ENCODE results near the gene TMEM145.
"Not testable (repeated sequence)": the region's sequence is repeated elsewhere in the genome, so short reads cannot be mapped to it uniquely, and the experiment has no call there.

The TMEM145 gene

GRCh38 chr19:42313096-42313839 lies at the start of gene TMEM145:
Gene TMEM145, plus strand, starts transcription at chr19:42313309. Its CDS starts 68 bp downstream, at chr19:42313377.
- Histone ChIP-seq H3K9ac (ENCODE audit: low read length) (peak within 1 kb of the TSS; percentile 45; the same call in 1 of the 2 replicates), H3F3A (ENCODE audit: insufficient read depth, low read length) (no peaks in the 10 kb centered on the region), H3K27ac (ENCODE audit: low read depth, low read length, poor library complexity, severe bottlenecking) (no peak within 1 kb of the TSS), H3K4me1 (ENCODE audit: insufficient read depth, low read length, severe bottlenecking) (peaks cover 31% of the 10 kb centered on the region), H3K9me3 (ENCODE audit: low read length) (no peaks in the 10 kb centered on the region), H3K4me3 (ENCODE audit: low read depth, low read length, poor library complexity, severe bottlenecking) (peak within 1 kb of the TSS; percentile 59), H3K79me2 (ENCODE audit: insufficient read depth, low read length) (no peaks in the 10 kb centered on the region), H4K20me1 (ENCODE audit: insufficient read depth, low read length) (no peaks in the 10 kb centered on the region), H2AFZ (ENCODE audit: low read length) (no peak within 1 kb of the TSS), H3K4me2 (ENCODE audit: low read length) (peak within 1 kb of the TSS; percentile 70), H3K27me3 (ENCODE audit: insufficient read depth, low read length) (no peaks in the 10 kb centered on the region), H3K36me3 (ENCODE audit: insufficient read depth, low read length) (no peaks in the 10 kb centered on the region), H3K9me2 (ENCODE audit: low read depth, low read length) (no peaks in the 10 kb centered on the region)
- TF ChIP-seq CTCF (IDR thresholded peaks at IDR 0.05; ENCODE audit: low read length) (peak; percentile 35), EZH2 (IDR thresholded peaks at IDR 0.05; ENCODE audit: borderline replicate concordance, low read length) (no peak)

GRCh38 chr19:42266105-42266504 lies 47.0 kb upstream of the TMEM145 start:
- not testable (repeated sequence) for H3K9me2 ChIP-seq (ENCODE audit: low read depth, low read length); H4K20me1 ChIP-seq (ENCODE audit: insufficient read depth, low read length); H3K4me3 ChIP-seq (ENCODE audit: low read depth, low read length, poor library complexity, severe bottlenecking); H3F3A ChIP-seq (ENCODE audit: insufficient read depth, low read length); H3K4me2 ChIP-seq (ENCODE audit: low read length); H3K79me2 ChIP-seq (ENCODE audit: insufficient read depth, low read length); H3K9ac ChIP-seq (ENCODE audit: low read length); H2AFZ ChIP-seq (ENCODE audit: low read length); H3K27ac ChIP-seq (ENCODE audit: low read depth, low read length, poor library complexity, severe bottlenecking); H3K36me3 ChIP-seq (ENCODE audit: insufficient read depth, low read length); H3K27me3 ChIP-seq (ENCODE audit: insufficient read depth, low read length); H3K9me3 ChIP-seq (ENCODE audit: low read length)
- H3K4me1 ChIP-seq (ENCODE audit: insufficient read depth, low read length, severe bottlenecking) = peaks cover 26% of the 10 kb centered on the region

- H3K9ac ChIP-seq (ENCODE audit: low read length) = peak overlapping the region; percentile 93
These were observed 46.0 kb upstream of the TMEM145 start for GRCh38 chr19:42266928-42267603.

GRCh38 chr19:42267644-42268141 lies 45.4 kb upstream of the TMEM145 start:
- H3K27ac ChIP-seq (ENCODE audit: low read depth, low read length, poor library complexity, severe bottlenecking) = no peak overlapping the region
- peaks cover 30% of the 10 kb centered on the region for H3K4me1 ChIP-seq (ENCODE audit: insufficient read depth, low read length, severe bottlenecking)
- no peaks in the 10 kb centered on the region for H3F3A ChIP-seq (ENCODE audit: insufficient read depth, low read length)
- H3K9ac ChIP-seq (ENCODE audit: low read length) = peak overlapping the region; percentile 93
- peak overlapping the region; percentile 96 for H3K4me2 ChIP-seq (ENCODE audit: low read length)
- H3K9me2 ChIP-seq (ENCODE audit: low read depth, low read length) = no peaks in the 10 kb centered on the region
- H3K9me3 ChIP-seq (ENCODE audit: low read length) = no peaks in the 10 kb centered on the region
- no peaks in the 10 kb centered on the region for H3K79me2 ChIP-seq (ENCODE audit: insufficient read depth, low read length)
- H3K36me3 ChIP-seq (ENCODE audit: insufficient read depth, low read length) = no peaks in the 10 kb centered on the region
- TF ChIP-seq CTCF (IDR thresholded peaks at IDR 0.05; ENCODE audit: low read length) (no peak), EZH2 (IDR thresholded peaks at IDR 0.05; ENCODE audit: borderline replicate concordance, low read length) (no peak)
- H3K4me3 ChIP-seq (ENCODE audit: low read depth, low read length, poor library complexity, severe bottlenecking) = peak overlapping the region; percentile 81
- no peaks in the 10 kb centered on the region for H4K20me1 ChIP-seq (ENCODE audit: insufficient read depth, low read length)
- no peaks in the 10 kb centered on the region for H3K27me3 ChIP-seq (ENCODE audit: insufficient read depth, low read length)
- H2AFZ ChIP-seq (ENCODE audit: low read length) = 0 out of 2 replicates have a peak overlapping the region, but pooled peaks have one; percentile 68

More at GRCh38 chr19:42266928-42267603, 46.0 kb upstream of the TMEM145 start:
- H2AFZ ChIP-seq (ENCODE audit: low read length); H3K27ac ChIP-seq (ENCODE audit: low read depth, low read length, poor library complexity, severe bottlenecking); H3K4me3 ChIP-seq (ENCODE audit: low read depth, low read length, poor library complexity, severe bottlenecking); H3K36me3 ChIP-seq (ENCODE audit: insufficient read depth, low read length); H3K79me2 ChIP-seq (ENCODE audit: insufficient read depth, low read length); H4K20me1 ChIP-seq (ENCODE audit: insufficient read depth, low read length); H3K9me3 ChIP-seq (ENCODE audit: low read length); H3F3A ChIP-seq (ENCODE audit: insufficient read depth, low read length); H3K9me2 ChIP-seq (ENCODE audit: low read depth, low read length); H3K27me3 ChIP-seq (ENCODE audit: insufficient read depth, low read length): not testable (repeated sequence)
- peaks cover 30% of the 10 kb centered on the region for H3K4me1 ChIP-seq (ENCODE audit: insufficient read depth, low read length, severe bottlenecking)
- peak overlapping the region; percentile 96 for H3K4me2 ChIP-seq (ENCODE audit: low read length)

All from OCI-LY1 (cell line).